ENCODE results near the gene IVD. TPM values are rescaled to one million over a fixed set of nuclear protein-coding genes. Genes with fewer than 3 reads are reported as not detected.

Gene IVD
- polyA plus RNA-seq, 1 of the 3 experiments (the other 2 are of a cell fraction): 54.2 TPM

- H3K4me2 ChIP-seq: no peak overlapping the region
- peaks cover 6% of the 10 kb centered on the region; the same call in 1 of the 2 replicates for H4K20me1 ChIP-seq (ENCODE audit: insufficient read depth)
- peaks cover 4% of the 10 kb centered on the region; the same call in 1 of the 2 replicates for H3K79me2 ChIP-seq (ENCODE audit: insufficient read depth)
- no peak for DNase-seq
- no peaks in the 10 kb centered on the region for H3K9me3 ChIP-seq
- no peaks in the 10 kb centered on the region for H3K9me2 ChIP-seq
- no peaks in the 10 kb centered on the region; a peak in 1 of 4 replicates for H3K4me1 ChIP-seq (ENCODE audit: control insufficient read depth in 1 of 2, insufficient read depth in 2 of 2, low read depth in 1 of 2, low read length in 1 of 2)
- no peak for TF ChIP-seq ELF1 (IDR thresholded peaks at IDR 0.05)
- TF ChIP-seq TAF1 (IDR thresholded peaks at IDR 0.05; ENCODE audit: borderline replicate concordance, low read depth, low read length): no peak
- TF ChIP-seq SIN3A (IDR thresholded peaks at IDR 0.05; ENCODE audit: borderline replicate concordance, low read depth, low read length): no peak
- TF ChIP-seq FOSL2 (IDR thresholded peaks at IDR 0.05; ENCODE audit: borderline replicate concordance, low read depth): no peak
- TF ChIP-seq, protein P1, sequence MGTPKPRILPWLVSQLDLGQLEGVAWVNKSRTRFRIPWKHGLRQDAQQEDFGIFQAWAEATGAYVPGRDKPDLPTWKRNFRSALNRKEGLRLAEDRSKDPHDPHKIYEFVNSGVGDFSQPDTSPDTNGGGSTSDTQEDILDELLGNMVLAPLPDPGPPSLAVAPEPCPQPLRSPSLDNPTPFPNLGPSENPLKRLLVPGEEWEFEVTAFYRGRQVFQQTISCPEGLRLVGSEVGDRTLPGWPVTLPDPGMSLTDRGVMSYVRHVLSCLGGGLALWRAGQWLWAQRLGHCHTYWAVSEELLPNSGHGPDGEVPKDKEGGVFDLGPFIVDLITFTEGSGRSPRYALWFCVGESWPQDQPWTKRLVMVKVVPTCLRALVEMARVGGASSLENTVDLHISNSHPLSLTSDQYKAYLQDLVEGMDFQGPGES (IDR thresholded peaks at IDR 0.05; ENCODE audit: low read depth, low read length): no peak
- no peak for TF ChIP-seq RXRA (IDR thresholded peaks at IDR 0.05; ENCODE audit: borderline replicate concordance, low read depth)
- H3K36me3 ChIP-seq (replicated peaks in 1 of 2; ENCODE audit: control insufficient read depth in 1 of 2, insufficient read depth in 2 of 2, low read length in 1 of 2): peaks cover 4 to 47% of the 10 kb centered on the region in 2 experiments
- no peak overlapping the region for H2AFZ ChIP-seq (ENCODE audit: low read depth)
- no peak overlapping the region for H3K27ac ChIP-seq (ENCODE audit: low read depth in 2 of 2, low read length in 1 of 2)
- H3K4me3 ChIP-seq (ENCODE audit: low read depth in 2 of 2, low read length in 1 of 2): no peak overlapping the region
- no peaks in the 10 kb centered on the region for H3K27me3 ChIP-seq (ENCODE audit: insufficient read depth)
- ChIA-PET POLR2A (no interaction called here), CTCF (interaction anchor here (1.2 to 2.7 kb wide), 4 partner anchors 10 to 43 kb away, joined by 3 to 10 read pairs (median 5); no protein-coding TSS in a partner anchor)
- WGBS (ENCODE audit: low lambda C conversion rate): 99% methylated on average over 8 of the region's 14 CpGs
- peaks cover 8% of the 10 kb centered on the region for H3F3A ChIP-seq (replicated peaks; ENCODE audit: insufficient read depth)
- no peak overlapping the region for H3K9ac ChIP-seq
Measured at GRCh38 chr15:40463886-40464545, 58.4 kb downstream of the IVD start.

DNA sequence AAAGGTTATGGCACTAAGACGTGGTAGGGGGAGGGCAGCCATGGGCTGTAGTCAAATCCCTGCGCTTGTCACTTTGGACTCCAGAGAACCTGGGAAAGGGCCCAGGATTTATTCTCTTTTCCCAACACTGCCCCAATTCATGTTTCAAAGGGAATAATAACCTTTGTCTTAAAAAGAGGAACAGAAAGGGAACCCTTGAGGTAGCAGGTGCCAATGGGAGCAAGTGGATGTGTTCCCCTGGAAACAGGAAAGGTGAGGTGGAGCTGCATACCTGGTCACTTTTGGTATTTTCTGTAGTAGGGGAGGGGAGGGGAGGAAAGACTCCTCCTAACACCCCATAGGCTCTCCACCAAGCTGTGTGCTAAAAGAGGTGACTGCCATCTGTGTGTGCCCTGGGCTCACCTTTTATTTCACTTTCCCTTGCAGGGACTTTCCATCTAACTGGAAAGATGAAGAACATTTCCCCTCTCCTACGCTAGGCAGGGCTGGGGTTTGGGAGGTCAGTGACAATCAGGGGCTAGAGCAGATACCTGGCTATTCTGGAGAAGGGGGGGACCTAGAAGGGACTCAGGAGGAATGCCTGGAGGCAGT lies 59.1 kb downstream of the IVD start:
- Histone ChIP-seq H3K4me2 (no peak overlapping the region), H2AFZ (ENCODE audit: low read depth) (no peak overlapping the region), H4K20me1 (ENCODE audit: insufficient read depth) (no peaks in the 10 kb centered on the region; the same call in 1 of the 2 replicates), H3K4me1 (ENCODE audit: control insufficient read depth in 1 of 2, insufficient read depth in 2 of 2, low read depth in 1 of 2, low read length in 1 of 2) (peaks cover 0 to 4% of the 10 kb centered on the region in 2 experiments; a peak in 1 of 4 replicates), H3K9ac (no peak overlapping the region), H3K9me3 (no peaks in the 10 kb centered on the region), H3K27ac (ENCODE audit: low read depth in 2 of 2, low read length in 1 of 2) (no peak overlapping the region), H3K36me3 (replicated peaks in 1 of 2; ENCODE audit: control insufficient read depth in 1 of 2, insufficient read depth in 2 of 2, low read length in 1 of 2) (peaks cover 4 to 42% of the 10 kb centered on the region in 2 experiments), H3K79me2 (ENCODE audit: insufficient read depth) (no peaks in the 10 kb centered on the region), H3K27me3 (ENCODE audit: insufficient read depth) (no peaks in the 10 kb centered on the region), H3K9me2 (no peaks in the 10 kb centered on the region), H3F3A (replicated peaks; ENCODE audit: insufficient read depth) (peaks cover 15% of the 10 kb centered on the region), H3K4me3 (ENCODE audit: low read depth in 2 of 2, low read length in 1 of 2) (no peak overlapping the region)
- no peak for DNase-seq
- WGBS (ENCODE audit: low lambda C conversion rate): 93% methylated on average over 3 of the region's 3 CpGs
- ChIA-PET CTCF (interaction anchor here (1.3 to 2.7 kb wide), 2 partner anchors 11 to 24 kb away, joined by 3 to 10 read pairs; partner anchors contain the start of gene BAHD1), POLR2A (no interaction called here)
- TF ChIP-seq JUND (IDR thresholded peaks at IDR 0.05): no peak
- TF ChIP-seq TCF12 (IDR thresholded peaks at IDR 0.05): no peak
- no peak for TF ChIP-seq YY1 (IDR thresholded peaks at IDR 0.05; ENCODE audit: low read depth)
- TF ChIP-seq RAD21 (IDR thresholded peaks at IDR 0.05; ENCODE audit: low read length): no peak
- TF ChIP-seq PBX3 (IDR thresholded peaks at IDR 0.05): no peak
- no peak for TF ChIP-seq FOXJ3 (CRISPR knock-in tag; IDR thresholded peaks at IDR 0.05)
- no peak for TF ChIP-seq SMC3 (IDR thresholded peaks at IDR 0.05; ENCODE audit: low read depth, low read length)
- no peak for TF ChIP-seq MEF2A (IDR thresholded peaks at IDR 0.05; ENCODE audit: borderline replicate concordance, low read depth)
- TF ChIP-seq POLR2AphosphoS5 (IDR thresholded peaks at IDR 0.05; ENCODE audit: low read depth, low read length): no peak
- TF ChIP-seq ELF1 (IDR thresholded peaks at IDR 0.05): no peak
- TF ChIP-seq, protein P2, sequence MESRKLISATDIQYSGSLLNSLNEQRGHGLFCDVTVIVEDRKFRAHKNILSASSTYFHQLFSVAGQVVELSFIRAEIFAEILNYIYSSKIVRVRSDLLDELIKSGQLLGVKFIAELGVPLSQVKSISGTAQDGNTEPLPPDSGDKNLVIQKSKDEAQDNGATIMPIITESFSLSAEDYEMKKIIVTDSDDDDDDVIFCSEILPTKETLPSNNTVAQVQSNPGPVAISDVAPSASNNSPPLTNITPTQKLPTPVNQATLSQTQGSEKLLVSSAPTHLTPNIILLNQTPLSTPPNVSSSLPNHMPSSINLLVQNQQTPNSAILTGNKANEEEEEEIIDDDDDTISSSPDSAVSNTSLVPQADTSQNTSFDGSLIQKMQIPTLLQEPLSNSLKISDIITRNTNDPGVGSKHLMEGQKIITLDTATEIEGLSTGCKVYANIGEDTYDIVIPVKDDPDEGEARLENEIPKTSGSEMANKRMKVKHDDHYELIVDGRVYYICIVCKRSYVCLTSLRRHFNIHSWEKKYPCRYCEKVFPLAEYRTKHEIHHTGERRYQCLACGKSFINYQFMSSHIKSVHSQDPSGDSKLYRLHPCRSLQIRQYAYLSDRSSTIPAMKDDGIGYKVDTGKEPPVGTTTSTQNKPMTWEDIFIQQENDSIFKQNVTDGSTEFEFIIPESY (IDR thresholded peaks at IDR 0.05; ENCODE audit: borderline replicate concordance, low read depth): no peak
- TF ChIP-seq, protein P3, sequence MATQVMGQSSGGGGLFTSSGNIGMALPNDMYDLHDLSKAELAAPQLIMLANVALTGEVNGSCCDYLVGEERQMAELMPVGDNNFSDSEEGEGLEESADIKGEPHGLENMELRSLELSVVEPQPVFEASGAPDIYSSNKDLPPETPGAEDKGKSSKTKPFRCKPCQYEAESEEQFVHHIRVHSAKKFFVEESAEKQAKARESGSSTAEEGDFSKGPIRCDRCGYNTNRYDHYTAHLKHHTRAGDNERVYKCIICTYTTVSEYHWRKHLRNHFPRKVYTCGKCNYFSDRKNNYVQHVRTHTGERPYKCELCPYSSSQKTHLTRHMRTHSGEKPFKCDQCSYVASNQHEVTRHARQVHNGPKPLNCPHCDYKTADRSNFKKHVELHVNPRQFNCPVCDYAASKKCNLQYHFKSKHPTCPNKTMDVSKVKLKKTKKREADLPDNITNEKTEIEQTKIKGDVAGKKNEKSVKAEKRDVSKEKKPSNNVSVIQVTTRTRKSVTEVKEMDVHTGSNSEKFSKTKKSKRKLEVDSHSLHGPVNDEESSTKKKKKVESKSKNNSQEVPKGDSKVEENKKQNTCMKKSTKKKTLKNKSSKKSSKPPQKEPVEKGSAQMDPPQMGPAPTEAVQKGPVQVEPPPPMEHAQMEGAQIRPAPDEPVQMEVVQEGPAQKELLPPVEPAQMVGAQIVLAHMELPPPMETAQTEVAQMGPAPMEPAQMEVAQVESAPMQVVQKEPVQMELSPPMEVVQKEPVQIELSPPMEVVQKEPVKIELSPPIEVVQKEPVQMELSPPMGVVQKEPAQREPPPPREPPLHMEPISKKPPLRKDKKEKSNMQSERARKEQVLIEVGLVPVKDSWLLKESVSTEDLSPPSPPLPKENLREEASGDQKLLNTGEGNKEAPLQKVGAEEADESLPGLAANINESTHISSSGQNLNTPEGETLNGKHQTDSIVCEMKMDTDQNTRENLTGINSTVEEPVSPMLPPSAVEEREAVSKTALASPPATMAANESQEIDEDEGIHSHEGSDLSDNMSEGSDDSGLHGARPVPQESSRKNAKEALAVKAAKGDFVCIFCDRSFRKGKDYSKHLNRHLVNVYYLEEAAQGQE (IDR thresholded peaks at IDR 0.05; ENCODE audit: low read depth, low read length): no peak
- no peak for TF ChIP-seq EZH2phosphoT487 (IDR thresholded peaks at IDR 0.05; ENCODE audit: borderline replicate concordance, low read depth)
- no peak for TF ChIP-seq GATA2 (CRISPR knock-in tag; IDR thresholded peaks at IDR 0.05)
- TF ChIP-seq GABPA (IDR thresholded peaks at IDR 0.05; ENCODE audit: low read depth): no peak

All from SK-N-SH (cell line).